GM12891 (cell line): ENCODE results near the gene MMP3.

ENCODE experiments used
- DNase-seq: peaks from one replicate; pipeline ENCODE4 v3.0.0; 2011; ENCODE audit warnings: low spot score; ENCODE audit not compliant: insufficient read length
- FAIRE-seq: peaks from 2 replicates; lab custom pipeline; 2011; peaks lifted over from hg19 to GRCh38; lab: Jason Lieb, UNC
- PAX5 ChIP-seq: IDR thresholded peaks from 2 replicates; pipeline ENCODE4 v1.6.1; 2011; ENCODE audit warnings: low read length, moderate library complexity, mild to moderate bottlenecking; ENCODE audit not compliant: insufficient read depth, severe bottlenecking
- POLR2A ChIP-seq: IDR thresholded peaks from 2 replicates; pipeline ENCODE4 v1.6.1; 2011; ENCODE audit warnings: low read depth, low read length, control low read depth
- POLR2AphosphoS5 ChIP-seq: IDR thresholded peaks from 2 replicates; pipeline ENCODE4 v1.6.1; 2011; ENCODE audit warnings: low read depth, low read length, control low read depth
- POU2F2 ChIP-seq: IDR thresholded peaks from 2 replicates; pipeline ENCODE4 v1.6.1; 2011; ENCODE audit warnings: low read depth, mild to moderate bottlenecking, control low read depth, low read length, moderate library complexity
- SPI1 ChIP-seq: IDR thresholded peaks from 2 replicates; pipeline ENCODE4 v1.6.1; 2011; ENCODE audit warnings: low read depth, low read length, control low read depth
- TAF1 ChIP-seq: IDR thresholded peaks from 2 replicates; pipeline ENCODE4 v1.6.1; 2011; ENCODE audit warnings: low read depth, low read length, control low read depth

MMP3 gene

DNA sequence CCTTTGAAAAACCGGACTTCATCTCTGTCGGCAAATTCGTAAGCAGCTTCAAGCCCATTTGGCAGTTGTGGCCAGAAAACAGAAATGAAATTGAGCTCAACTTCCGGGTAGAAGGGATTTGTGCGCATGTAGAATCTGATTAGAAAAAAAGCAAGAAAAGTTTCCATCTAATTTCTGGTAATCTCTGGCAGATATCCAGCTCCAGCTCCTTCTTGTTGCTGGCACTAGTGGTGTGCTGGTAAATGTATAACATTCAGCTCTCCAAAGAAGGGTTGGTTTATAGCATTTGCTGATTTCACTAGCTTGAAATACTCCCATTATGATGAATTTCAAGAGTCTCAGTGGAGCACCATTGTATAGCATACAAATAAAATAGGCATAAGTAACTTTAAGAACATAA, 50.8 kb downstream of the MMP3 start:
- FAIRE-seq (no peak), DNase-seq (no peak)
- no peak for TF ChIP-seq POU2F2
- TF ChIP-seq SPI1 = no peak
- TF ChIP-seq PAX5 = no peak
- no peak for TF ChIP-seq POLR2A
- no peak for TF ChIP-seq TAF1
- TF ChIP-seq POLR2AphosphoS5 = no peak

DNA sequence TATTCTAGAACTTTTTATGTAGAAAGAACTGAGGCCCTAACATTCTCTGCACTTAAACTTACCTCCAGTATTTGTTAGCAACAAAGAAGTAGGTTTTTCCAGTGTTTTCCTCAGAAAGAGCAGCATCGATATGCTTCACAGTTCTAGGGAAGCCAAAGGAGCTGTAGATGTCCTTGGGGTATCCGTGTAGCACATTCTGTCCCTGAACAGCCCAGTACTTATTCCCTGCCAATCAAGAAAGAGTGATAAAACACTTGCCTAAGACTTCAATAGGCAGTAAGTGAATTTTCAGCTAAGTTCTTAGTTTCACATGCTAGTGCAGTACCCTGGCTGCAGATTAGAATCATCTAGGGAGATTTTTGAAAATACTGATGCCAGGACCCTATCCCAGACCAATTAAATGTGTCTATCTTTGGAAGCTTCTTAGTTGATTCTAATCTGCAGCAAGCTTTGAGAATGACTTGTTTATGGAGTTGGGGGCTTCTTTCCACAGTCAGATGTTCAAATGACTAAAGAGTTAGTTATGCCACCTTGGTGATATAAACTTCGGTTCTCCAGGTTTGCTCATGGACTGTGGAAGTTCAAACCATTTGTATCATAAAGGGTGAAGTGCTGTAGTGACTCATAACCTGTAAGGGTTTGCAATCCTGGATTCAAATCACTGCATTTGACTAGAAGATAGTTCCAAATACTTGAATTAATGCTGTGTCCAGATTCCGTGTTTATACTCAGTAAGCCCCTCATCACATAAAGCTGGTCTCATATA, 52.0 kb downstream of the MMP3 start:
- no peak for TF ChIP-seq TAF1
- no peak for TF ChIP-seq POU2F2
- no peak for TF ChIP-seq SPI1
- TF ChIP-seq POLR2A = no peak
- TF ChIP-seq PAX5 = no peak
- no peak for TF ChIP-seq POLR2AphosphoS5
- DNase-seq (no peak), FAIRE-seq (no peak)

- TF ChIP-seq POLR2AphosphoS5 (no peak), POU2F2 (no peak), PAX5 (no peak), POLR2A (no peak), TAF1 (no peak), SPI1 (no peak)
- no peak for FAIRE-seq
- no peak for DNase-seq
Measured at GRCh38 chr11:102788334-102788995, 54.9 kb downstream of the MMP3 start.
